Common myeloid progenitor, CD34-positive (primary cell): ENCODE results near the gene KIF1A.

Source experiments
- CTCF ChIA-PET: fragments of 350-600 bp; sonication (Branson Sonifier 250); formaldehyde crosslinking; loops from one replicate; lab custom pipeline; 2021; ENCODE audit warnings: antibody characterized with exemption; lab: Charles Lee
- POLR2A ChIA-PET: fragments of 350-600 bp; sonication (Branson Sonifier 250); formaldehyde crosslinking; loops from one replicate; lab custom pipeline; 2021; ENCODE audit warnings: antibody characterized with exemption; lab: Charles Lee
- DNase-seq, 3 donors: peaks; one replicate each; pipeline versions ENCODE4 v3.0.0 to v3.0.0-alpha.2; 2013
- H3K27ac ChIP-seq, 2 experiments: 1 replicate in 1 of 2; 2 replicates in 1 of 2; pipeline ENCODE4 v1.7.0; 2013; ENCODE audit warnings: inconsistent platforms in 2 of 2, low read length in 2 of 2, mild to moderate bottlenecking in 2 of 2, low read depth in 1 of 2, moderate library complexity in 1 of 2; ENCODE audit not compliant: severe bottlenecking in 2 of 2, insufficient read depth in 1 of 2, poor library complexity in 1 of 2
- H3K27me3 ChIP-seq, 5 experiments: replicated peaks in 2 of 5; 1 replicate in 3 of 5; 2 replicates in 2 of 5; pipeline versions ENCODE4 v1.6.1 to v1.7.0; 2013; ENCODE audit warnings: low read length in 4 of 5, mild to moderate bottlenecking in 2 of 5, moderate library complexity in 2 of 5, inconsistent platforms in 1 of 5; ENCODE audit not compliant: insufficient read depth in 5 of 5, control insufficient read depth in 4 of 5
- H3K36me3 ChIP-seq, 4 experiments: 1 replicate in 2 of 4; 2 replicates in 2 of 4; pipeline versions ENCODE4 v1.6.1 to v1.7.0; 2013; ENCODE audit warnings: low read length in 3 of 4, control low read depth in 1 of 4, mild to moderate bottlenecking in 1 of 4; ENCODE audit not compliant: control insufficient read depth in 4 of 4, insufficient read depth in 4 of 4
- H3K4me1 ChIP-seq, 4 experiments: 1 replicate in 3 of 4; 2 replicates in 1 of 4; pipeline versions ENCODE4 v1.6.1 to v1.7.1; 2013; ENCODE audit warnings: low read length in 3 of 4, mild to moderate bottlenecking in 3 of 4, control low read depth in 1 of 4, inconsistent platforms in 1 of 4, moderate library complexity in 1 of 4; ENCODE audit not compliant: control insufficient read depth in 4 of 4, insufficient read depth in 4 of 4; ENCODE audit errors: control extremely low read depth in 1 of 4
- H3K4me3 ChIP-seq, 7 experiments: 1 replicate in 4 of 7; 2 replicates in 3 of 7; pipeline versions ENCODE4 v1.5.1 to v1.7.0; 2013; ENCODE audit warnings: mild to moderate bottlenecking in 7 of 7, low read length in 6 of 7, moderate library complexity in 6 of 7, inconsistent platforms in 2 of 7, low read depth in 2 of 7, control low read depth in 1 of 7; ENCODE audit not compliant: insufficient read depth in 4 of 7, control insufficient read depth in 1 of 7; ENCODE audit errors: extremely low read depth in 1 of 7
- H3K9me3 ChIP-seq, 5 experiments: 1 replicate in 4 of 5; 2 replicates in 1 of 5; pipeline versions ENCODE4 v1.6.1 to v1.7.1; 2013; ENCODE audit warnings: low read length in 4 of 5, mild to moderate bottlenecking in 2 of 5, inconsistent platforms in 1 of 5, low read depth in 1 of 5, moderate library complexity in 1 of 5; ENCODE audit not compliant: control insufficient read depth in 4 of 5, insufficient read depth in 2 of 5; ENCODE audit errors: control extremely low read depth in 1 of 5
- WGBS: methylation state at CpG from one replicate; pipeline ENCODE4 v1.1.5; 2013; ENCODE audit not compliant: insufficient coverage; 5-methylcytosine and 5-hydroxymethylcytosine counted together

Gene KIF1A

DNA sequence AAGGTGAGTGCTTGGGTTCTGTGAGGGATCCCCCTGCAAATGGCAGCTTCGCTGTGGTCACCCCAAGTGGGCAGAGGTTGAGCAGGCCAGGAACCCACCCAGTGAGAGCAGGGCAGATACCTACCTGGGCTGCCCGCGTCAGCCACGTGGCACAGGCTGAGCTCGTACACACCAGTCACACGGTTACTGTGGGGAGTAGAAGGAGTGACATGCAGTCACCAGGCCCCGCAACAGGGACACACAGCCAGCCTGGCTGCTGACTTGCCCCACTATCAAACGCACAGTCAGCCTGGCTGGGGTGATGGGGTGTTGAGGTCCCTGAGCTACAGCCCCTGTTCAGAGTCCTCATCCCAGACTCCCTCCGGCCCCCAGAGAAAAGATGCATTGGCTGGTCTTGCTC lies 96.2 kb downstream of the KIF1A start:
- WGBS: 98% methylated on average over 9 of the region's 9 CpGs
- CTCF ChIA-PET: no interaction called here
- no peak for DNase-seq

DNA sequence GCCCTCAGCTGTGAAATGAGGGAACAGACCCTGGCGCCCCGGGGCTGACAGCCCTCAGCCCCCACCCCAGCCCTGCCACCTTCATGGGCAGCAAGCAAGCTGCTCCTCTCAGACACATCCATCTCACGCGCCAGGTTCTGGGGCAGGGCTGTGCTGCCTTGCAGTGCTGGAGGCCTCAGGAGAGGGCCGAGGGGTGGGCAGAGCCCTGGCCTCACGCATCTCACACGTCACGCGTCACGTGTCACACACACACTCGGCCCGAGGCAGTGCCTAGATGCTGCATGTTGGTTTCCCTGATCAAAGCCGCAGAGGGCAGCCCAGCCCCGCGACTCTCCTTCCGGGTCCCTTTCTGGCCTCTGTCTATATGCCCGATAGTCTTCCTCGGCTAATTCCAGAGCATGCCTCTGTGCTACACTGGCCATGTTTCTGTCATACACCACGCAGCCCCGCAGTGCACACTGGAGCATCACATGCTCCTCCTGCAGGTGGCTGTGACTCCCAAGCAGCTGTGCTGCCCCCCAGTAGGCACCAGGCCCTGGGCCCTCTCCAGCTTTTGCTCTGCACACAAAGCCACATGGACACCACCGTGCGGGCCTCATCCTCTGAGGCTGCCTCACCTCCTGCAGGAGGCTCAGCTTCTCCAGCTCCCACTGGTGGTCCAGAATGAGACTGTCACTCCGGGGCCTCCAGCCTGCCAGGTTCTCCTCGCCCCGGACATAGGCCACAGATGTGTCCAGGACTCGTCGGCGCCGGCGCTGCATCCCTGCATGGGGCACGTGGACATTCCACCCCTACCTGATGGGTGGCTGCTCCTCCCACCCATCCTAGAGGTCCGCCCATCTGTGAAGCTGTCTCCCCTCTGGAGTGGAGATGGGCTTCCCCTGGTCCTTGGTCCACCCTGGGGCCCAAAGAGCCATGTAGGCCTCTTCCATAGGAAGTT lies 97.0 kb downstream of the KIF1A start:
- Histone ChIP-seq H3K27me3 (no peaks in the 10 kb centered on the region), H3K9me3 (no peaks in the 10 kb centered on the region), H3K36me3 (no peaks in the 10 kb centered on the region), H3K4me1 (no peaks in the 10 kb centered on the region), H3K27ac (no peak overlapping the region), H3K4me3 (no peak overlapping the region)
- DNase-seq: peak in 1 of 3 donors; percentile 4
- ChIA-PET POLR2A (no interaction called here), CTCF (no interaction called here)
- WGBS: 95% methylated on average over 31 of the region's 32 CpGs

More for the DNA sequence above, 96.2 kb downstream of the KIF1A start:
- no peak overlapping the region for H3K4me3 ChIP-seq
- H3K4me1 ChIP-seq: no peaks in the 10 kb centered on the region
- no peak overlapping the region for H3K27ac ChIP-seq
- H3K9me3 ChIP-seq: no peaks in the 10 kb centered on the region
- POLR2A ChIA-PET: no interaction called here
- H3K36me3 ChIP-seq: no peaks in the 10 kb centered on the region
- H3K27me3 ChIP-seq: no peaks in the 10 kb centered on the region

GRCh38 chr2:240722376-240722775 lies 97.6 kb downstream of the KIF1A start:
- CTCF ChIA-PET: interaction anchor here (0.7 kb wide), 1 partner anchor 129 kb away, joined by 3 read pairs; no protein-coding TSS in a partner anchor
- POLR2A ChIA-PET: no interaction called here
- Histone ChIP-seq H3K27me3 (no peaks in the 10 kb centered on the region), H3K4me3 (no peak overlapping the region), H3K36me3 (no peaks in the 10 kb centered on the region), H3K27ac (no peak overlapping the region), H3K9me3 (no peaks in the 10 kb centered on the region), H3K4me1 (no peaks in the 10 kb centered on the region)
- WGBS: 97% methylated on average over 9 of the region's 16 CpGs
- no peak for DNase-seq

DNA sequence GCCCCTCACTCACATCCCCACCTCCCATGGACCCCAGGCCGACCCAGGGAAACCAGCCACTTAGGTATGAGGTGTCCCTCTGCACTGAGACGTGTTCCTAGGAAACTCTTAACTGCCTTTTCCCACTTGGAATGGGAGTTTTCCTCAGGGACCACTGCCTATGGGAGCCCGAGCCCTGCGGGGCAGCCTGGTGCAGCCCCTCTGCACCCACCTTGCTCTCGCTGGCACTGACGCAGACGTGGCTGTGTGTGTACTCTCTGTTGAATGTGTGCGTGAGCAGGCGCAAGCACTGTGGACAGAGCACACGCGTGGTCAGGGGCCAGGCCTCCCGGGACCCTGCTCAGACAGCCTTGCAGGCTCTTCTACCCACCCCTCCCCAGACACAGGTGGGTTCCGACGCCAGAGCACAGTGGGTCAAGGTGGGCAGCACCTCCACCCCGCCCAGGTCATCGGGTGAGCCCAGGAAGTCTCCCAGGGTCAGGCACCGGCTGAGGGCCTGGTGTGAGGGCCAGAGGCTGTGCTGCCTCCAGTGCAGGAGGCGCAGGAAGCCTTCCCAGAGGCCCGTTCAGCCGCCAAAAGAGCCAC lies 98.3 kb downstream of the KIF1A start:
- CTCF ChIA-PET: interaction anchor here (0.7 kb wide), 1 partner anchor 129 kb away, joined by 3 read pairs; no protein-coding TSS in a partner anchor

GRCh38 chr2:240720686-240721595 lies 99.1 kb downstream of the KIF1A start:
- H3K9me3 ChIP-seq: no peaks in the 10 kb centered on the region
- 98% methylated on average over 20 of the region's 25 CpGs for WGBS
- POLR2A ChIA-PET: no interaction called here
- H3K4me1 ChIP-seq: no peaks in the 10 kb centered on the region
- H3K4me3 ChIP-seq: no peak overlapping the region
- no peak overlapping the region for H3K27ac ChIP-seq
- DNase-seq: no peak
- CTCF ChIA-PET: no interaction called here
- H3K27me3 ChIP-seq: no peaks in the 10 kb centered on the region
- no peaks in the 10 kb centered on the region for H3K36me3 ChIP-seq

More for the DNA sequence above, 98.3 kb downstream of the KIF1A start:
- no peaks in the 10 kb centered on the region for H3K4me1 ChIP-seq
- no peak overlapping the region for H3K4me3 ChIP-seq
- H3K9me3 ChIP-seq: no peaks in the 10 kb centered on the region
- POLR2A ChIA-PET: no interaction called here
- DNase-seq: no peak
- H3K27ac ChIP-seq: no peak overlapping the region
- 95% methylated on average over 17 of the region's 20 CpGs for WGBS
- no peaks in the 10 kb centered on the region for H3K36me3 ChIP-seq
- H3K27me3 ChIP-seq: no peaks in the 10 kb centered on the region

DNA sequence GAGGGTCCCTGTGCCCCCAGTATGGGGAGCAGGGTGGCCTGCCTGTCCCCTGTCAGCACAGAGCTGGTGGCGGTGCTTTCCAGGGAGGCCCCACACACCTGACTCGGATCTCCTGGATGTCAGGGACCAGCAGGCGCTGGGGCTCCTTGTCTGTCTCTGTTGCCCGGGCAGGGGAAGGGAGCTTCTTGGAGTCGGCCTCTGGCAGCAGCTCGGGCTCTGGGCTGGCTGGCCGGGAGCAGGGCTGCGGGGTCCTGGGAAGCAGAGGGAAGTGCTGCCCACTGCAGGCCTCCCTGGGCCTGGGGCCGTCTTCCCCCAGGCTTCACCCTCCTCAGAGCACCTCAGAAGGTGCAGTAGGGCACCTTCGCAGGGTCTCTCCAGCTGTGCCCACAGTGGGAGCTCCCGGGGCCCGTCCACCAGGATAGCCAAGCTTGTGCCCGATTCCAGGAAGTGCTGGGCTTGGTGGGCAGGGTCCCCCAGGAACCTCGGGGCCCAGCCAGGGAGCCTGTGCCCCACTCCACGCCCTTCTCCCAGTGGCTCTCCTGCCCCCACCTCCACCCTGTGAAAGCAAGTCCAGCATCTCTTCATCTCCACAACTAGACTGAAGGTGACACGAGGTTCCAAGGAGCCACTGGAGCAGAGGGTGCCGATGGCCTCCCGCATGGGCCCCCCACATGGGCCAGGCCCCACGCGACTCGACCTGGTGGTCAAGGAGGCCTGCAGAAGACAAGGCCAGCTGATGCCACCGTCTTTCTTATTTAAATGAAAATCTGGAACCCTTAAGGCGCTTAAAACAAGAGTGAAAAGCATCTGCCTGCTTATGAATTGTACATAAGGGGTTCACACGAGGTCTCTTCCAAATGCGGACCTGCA lies 100.1 kb downstream of the KIF1A start:
- DNase-seq: no peak
- POLR2A ChIA-PET: no interaction called here
- no peak overlapping the region for H3K27ac ChIP-seq
- no peaks in the 10 kb centered on the region for H3K36me3 ChIP-seq
- no peaks in the 10 kb centered on the region for H3K27me3 ChIP-seq
- no peaks in the 10 kb centered on the region for H3K4me1 ChIP-seq
- no peak overlapping the region for H3K4me3 ChIP-seq
- H3K9me3 ChIP-seq: no peaks in the 10 kb centered on the region
- 97% methylated on average over 24 of the region's 25 CpGs for WGBS
- CTCF ChIA-PET: no interaction called here
